ENCODE data around the gene PSMC6. TPM values are rescaled to one million over a fixed set of nuclear protein-coding genes. Genes with fewer than 3 reads are reported as not detected.

The PSMC6 gene
- total and polyA plus RNA-seq, 2 of the 8 experiments (the other 6 are each of a cell fraction or from before 2014, with no cell fraction given) = 45.1 to 107 TPM

- TF ChIP-seq CBX8 (IDR thresholded peaks at IDR 0.05; ENCODE audit: borderline replicate concordance, low read depth, low read length) (no peak), BCL11A (IDR thresholded peaks at IDR 0.05; ENCODE audit: low read depth in 2 of 2, low read length in 2 of 2) (no peak), SIN3A (conservative IDR thresholded peaks at IDR 0.05 in 1 of 2, IDR thresholded peaks at IDR 0.05 in 1 of 2; ENCODE audit: low read depth in 1 of 2, low read length in 2 of 2) (no peak), CREB1 (IDR thresholded peaks at IDR 0.05) (no peak), CTBP2 (IDR thresholded peaks at IDR 0.05; ENCODE audit: borderline replicate concordance, insufficient read depth, insufficient read length, low read length) (no peak), E2F6 (IDR thresholded peaks at IDR 0.05) (no peak), SAP30 (IDR thresholded peaks at IDR 0.05; ENCODE audit: insufficient read depth, insufficient replicate concordance, low read length) (no peak), ASH2L (IDR thresholded peaks at IDR 0.05; ENCODE audit: low read length) (no peak)
These were observed 9.2 kb downstream of the PSMC6 start (continued) for GRCh38 chr14:52716155-52716554.

Measured in H1 (cell line).